Fibroblast of skin of abdomen (primary cell): ENCODE measurements around the gene TRHDE.
A peak's percentile ranks its signal among the peaks of the same experiment; 100 is the strongest.

ENCODE experiments used
- DNase-seq: peaks from one replicate; pipeline ENCODE4 v3.0.0-alpha.2; 2013

Gene TRHDE

DNA sequence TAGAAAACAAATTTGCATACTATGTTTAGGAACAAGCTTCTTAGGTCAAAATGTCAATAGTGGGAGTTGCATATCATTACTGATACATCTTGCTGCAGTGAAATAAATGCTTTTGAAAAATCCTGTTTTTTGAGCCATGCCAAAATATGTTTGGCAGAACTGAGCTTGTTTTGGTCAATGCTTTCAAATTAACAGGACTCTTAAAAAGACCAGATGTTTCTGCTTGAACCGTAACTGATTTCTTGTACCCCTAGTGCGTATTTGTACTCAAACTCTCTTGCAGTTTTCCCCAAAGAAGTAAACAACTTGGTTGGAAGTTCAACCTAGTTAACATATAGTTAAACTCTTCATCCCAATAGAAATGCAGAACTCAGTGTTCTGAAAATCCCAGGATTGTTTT, 3.4 kb downstream of the TRHDE start:
- no peak for DNase-seq

DNA sequence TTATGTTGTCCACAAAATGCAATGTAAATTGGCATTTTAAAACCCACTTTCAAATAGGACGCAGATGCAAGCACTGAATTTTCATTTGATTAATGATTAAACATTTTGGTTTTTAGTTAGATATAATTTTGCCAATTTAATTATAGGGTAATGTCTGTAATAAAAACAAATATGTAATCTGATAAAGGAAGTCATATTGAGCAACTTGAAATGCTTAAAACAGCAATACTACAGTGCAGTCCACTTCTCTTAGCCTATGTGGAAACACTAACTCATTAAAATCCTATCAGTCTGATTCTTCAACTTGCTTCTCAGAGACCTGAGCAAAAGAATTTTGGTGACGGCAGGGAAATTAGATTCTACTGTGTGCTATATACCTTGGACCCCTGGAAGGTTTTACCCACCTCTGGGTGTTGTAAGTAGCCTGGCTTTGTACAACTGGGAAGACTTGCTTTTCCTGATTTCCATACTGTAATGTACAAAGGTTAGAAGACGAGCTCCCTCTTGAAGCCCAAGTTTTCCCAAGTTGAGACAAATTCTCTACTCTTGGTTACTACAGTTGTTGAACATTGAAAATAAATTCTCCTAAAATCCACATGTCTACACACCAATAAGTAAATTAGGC, 4.1 kb downstream of the TRHDE start:
- no peak for DNase-seq

DNA sequence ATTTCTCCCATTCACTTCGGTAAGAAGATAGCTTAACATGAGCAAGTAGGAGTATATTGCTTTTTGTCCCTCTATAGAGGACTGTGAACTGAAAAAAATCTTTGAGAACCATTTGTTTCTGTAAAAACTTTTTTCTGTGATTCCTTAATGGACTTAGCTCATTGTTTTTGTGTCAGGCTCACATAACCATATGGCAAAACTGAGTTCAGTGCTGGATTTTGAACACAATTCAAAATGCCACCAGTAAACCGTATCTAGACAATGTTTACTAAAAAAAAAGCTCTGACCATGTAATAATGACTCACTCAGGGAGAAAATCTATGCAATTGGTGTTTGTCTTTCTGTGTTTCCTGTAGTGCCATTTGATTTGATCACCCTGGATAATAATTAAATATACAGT, 5.2 kb downstream of the TRHDE start:
- peak; percentile 51 for DNase-seq

DNA sequence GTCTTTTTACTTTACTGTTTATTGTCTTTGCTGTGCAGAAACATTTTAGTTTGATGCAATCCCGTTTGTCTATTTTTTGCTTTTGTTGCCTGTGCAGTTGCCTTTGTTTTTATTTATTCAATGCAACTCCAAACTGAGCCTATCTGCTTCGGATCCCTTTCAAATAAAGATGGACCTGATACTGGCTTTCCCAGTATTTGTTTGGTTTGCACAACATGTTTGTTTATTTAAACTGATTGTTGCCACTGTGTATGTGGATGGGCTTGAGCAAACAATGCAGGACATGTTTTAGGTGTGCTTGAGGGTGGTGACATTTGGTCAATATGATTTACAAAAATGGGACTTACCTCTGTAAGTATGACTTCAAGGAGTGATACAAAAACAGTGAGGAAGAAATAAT, 6.7 kb downstream of the TRHDE start:
- DNase-seq, result no peak

DNA sequence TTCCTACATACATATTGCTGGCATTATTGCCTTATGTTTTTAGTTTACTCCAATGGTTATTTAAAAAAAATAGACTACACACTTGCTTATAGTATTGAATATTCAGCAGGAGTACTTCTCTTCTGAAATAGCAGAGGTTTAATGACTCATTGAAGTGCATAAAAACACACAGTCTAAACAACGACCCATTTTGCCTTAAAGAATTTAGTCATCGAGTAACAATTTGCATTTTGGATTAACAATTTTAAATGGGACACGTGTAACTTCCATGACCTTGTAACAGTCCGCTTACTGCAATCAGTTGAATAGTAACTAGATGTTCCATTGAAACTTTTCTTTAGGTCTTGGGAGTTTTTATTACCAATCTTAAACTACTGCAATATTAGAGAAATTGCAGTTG, 9.0 kb downstream of the TRHDE start:
- peak; percentile 70 for DNase-seq

DNA sequence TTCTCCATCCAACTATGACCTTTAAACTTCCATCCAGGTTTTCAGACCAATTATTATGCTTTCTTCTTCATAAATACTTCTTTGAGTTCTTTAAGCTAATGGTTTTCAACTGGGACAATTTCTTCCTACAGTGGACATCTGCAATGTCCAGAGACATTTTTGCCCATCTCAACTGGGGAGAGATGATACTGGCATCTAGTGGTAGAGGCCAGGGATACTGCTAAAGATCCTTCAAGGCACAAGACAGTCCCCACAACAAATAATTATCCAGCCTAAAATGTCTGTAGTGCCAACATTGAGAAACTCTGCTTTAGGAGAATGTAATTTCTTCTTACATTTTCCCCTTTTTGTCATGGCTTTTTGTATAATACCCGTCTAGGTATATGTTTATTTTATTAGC, 10.6 kb downstream of the TRHDE start:
- DNase-seq, result peak; percentile 31

DNA sequence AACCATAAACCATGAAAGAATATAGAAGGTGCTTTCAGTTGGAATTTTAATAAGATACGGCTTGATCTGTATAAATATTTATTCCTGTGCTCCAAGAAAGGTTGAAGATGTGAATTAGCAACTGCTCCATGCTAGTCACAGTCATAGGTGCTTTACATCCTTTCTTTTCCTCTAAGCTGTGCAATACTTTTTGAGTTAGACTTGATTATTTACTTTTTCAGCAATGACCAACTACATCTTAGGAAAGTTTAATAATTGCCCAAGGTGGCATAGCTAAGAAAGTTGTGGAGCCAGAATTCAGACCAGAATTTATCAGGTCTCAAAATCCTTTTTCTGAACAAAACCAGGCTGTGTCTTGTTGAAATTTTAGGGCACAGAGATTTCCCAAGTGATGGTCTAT, 13.7 kb downstream of the TRHDE start:
- no peak for DNase-seq

DNA sequence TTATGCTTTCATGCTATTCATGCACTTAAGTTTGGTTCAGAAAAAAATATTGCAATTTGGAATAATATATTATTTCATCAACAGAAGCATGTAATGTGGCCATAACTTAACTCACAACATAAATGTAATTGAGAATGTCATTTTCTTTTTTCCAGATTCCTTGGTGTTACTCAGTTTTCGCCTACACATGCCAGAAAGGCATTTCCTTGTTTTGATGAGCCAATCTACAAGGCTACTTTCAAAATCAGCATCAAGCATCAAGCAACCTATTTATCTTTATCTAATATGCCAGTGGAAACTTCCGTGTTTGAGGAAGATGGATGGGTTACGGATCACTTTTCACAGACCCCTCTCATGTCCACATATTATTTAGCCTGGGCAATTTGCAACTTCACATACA, 14.4 kb downstream of the TRHDE start:
- peak; percentile 38 for DNase-seq

DNA sequence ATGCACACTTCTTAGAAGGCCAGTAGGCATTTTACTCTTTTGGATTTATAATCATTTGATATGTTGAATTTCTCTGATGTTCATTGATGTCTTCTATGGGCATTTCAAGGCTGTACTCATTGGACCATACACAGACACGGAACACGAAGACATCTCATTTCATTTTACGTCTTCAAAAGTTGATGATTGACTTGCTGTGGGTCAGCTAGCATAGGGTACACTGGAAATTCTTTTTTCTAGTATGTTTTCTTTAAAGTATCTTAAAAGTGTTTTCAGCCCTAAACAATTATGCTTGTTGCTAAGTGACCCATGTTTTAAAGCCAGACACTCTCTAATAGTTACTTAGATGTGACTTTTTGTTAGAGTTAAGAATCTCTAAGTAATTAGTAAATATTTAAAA, 16.3 kb downstream of the TRHDE start:
- no peak for DNase-seq

DNA sequence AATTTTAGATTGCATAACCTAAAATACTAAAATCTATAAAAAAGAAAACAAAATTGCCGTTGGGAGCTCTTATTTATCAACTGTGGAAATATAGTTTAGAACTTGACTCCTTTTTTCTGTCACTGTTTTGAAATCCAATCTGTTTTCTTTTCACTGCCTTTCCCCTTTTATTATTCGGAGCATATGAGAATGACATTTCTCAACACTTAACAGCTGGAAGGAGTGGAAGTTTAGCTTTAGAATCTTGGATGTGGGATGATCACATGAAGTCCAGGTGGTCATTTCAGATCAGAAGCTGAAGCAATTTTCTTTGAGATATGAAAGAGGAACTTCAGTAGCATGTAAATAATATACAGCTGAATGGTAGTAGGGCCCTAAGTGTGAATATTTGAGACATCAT, 16.7 kb downstream of the TRHDE start:
- no peak for DNase-seq

DNA sequence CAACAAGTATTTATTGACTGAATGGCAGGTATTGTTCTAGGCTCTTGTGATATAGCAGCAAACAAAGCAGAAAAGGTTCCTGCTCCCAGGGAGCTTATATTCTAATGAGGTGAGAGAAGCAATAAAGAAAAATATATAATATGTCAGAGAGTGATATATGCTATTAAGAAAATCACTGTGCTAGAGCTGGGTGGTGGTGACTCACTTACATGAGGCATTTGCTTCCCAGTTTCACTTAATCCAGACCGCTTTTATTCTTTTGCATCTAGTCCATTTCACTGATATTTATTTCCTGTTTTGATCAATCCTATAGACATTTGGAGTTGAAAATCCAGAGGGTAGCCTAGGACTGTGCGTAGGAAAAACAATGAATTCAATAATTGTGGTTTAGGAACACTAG, 17.5 kb downstream of the TRHDE start:
- peak; percentile 55 for DNase-seq

DNA sequence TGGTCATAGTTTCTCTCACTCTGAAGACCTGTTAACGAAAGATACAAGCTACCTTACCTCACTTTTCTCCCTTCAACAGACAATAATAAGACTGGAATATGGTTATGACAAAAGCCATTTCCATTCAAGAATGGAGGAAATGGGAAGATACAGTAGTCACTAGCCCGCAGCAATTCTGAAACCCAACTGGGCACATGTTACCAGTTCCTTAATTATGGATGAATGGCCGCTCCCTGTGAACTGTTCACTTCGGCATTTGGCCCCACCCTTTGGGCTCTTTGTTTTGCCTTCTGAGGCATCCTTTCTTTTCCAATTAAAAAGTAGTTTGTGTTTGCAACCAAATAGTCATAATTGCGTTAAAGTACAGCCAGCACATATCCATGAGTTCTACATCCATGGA, 19.0 kb downstream of the TRHDE start:
- no peak for DNase-seq

DNA sequence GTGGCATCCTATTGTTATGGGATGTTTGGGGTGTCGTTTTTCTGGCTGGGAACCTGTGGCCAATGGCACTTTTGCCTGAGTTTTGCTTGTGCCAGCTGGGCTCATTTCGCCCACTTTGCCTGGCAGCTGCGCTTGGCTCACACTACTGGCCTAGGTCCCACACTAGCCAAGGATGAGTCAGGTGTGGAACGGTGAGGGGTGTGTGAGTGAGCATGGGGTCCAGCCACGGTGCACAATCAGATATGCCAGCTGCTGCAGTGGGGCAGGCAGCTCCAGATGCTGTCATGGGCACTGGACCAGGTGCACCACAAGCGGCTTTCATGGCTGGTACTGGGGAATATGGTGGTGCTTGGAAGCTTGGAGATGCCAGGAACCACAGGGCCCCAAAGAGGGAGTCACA, 21.5 kb downstream of the TRHDE start:
- DNase-seq, result no peak

DNA sequence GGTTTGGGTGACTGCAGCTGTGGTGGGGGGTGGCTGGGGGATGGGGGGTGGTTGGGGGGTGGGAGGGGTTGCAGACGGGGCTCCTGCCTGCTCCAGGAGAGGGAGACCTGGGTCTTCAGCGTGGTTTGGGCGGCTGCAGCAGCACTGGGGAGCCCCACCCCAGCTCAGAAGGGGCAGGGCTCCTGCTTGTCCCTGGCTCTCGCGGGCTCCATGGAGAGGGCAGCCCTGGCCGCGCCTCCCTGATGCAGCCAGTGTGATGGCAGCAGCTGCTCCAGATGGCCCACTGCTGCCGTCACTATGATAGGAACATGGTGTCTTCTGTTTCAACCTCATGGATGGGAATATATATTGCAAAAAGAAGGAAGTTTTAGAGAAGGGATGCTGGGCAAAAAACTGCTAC, 22.9 kb downstream of the TRHDE start:
- no peak for DNase-seq

DNA sequence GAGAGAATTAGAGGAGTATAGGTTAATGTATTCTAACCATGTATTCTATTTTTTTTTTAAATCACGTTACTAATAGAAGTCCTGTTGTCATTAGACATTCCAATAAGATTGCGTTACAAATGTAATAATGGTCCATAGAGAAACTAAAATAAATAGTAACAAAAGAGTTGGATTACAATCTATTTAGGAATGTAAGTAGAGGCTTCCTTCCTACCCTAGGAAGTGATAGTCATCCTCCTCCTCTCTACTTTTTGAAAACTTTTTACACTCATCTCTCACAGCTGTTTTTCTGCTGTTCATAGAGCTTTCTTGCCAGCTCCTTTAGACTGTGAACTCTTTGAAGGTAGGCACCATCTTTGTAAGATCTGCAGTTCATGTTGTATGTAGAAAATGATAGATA, 23.6 kb downstream of the TRHDE start:
- peak; percentile 78 for DNase-seq

DNA sequence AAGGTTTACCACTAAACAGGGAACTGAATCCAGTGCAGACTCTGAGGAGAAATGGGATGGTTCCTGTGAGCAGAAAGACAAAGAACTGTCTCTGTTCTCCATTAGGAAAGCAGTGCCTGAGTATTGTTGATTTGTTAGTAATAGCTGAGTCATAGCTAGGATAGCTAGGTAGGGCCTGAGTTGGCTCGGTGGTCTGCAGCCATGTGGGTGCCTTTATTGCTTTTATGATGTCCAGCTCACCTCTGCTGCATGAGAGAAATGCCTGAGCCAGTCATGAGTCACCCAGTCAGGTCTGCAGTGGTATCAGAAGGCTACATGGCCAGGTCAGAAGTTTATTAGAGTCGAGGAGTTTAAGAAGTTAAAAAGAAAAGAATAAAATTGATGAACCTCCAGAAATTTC, 24.2 kb downstream of the TRHDE start:
- DNase-seq, result peak; percentile 83

DNA sequence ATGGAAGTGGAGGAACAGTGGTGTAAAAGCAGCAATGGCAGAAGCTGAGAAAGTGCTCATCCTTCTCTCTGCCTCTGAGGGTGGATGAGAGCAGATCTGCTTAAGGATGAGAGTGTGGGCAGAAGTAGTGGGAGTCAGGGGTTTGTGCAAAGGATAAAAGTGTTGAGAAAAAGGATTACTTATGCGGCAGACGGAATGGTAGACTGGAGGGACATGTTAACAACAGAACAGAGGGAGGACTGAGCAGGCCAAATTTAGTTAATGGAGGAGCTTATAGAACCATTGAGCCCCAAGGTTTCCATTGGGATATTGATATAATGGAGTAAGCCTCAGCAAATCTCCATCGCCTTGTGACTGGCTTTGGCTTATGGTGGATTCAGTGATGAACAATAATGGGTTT, 25.5 kb downstream of the TRHDE start:
- DNase-seq, result no peak

DNA sequence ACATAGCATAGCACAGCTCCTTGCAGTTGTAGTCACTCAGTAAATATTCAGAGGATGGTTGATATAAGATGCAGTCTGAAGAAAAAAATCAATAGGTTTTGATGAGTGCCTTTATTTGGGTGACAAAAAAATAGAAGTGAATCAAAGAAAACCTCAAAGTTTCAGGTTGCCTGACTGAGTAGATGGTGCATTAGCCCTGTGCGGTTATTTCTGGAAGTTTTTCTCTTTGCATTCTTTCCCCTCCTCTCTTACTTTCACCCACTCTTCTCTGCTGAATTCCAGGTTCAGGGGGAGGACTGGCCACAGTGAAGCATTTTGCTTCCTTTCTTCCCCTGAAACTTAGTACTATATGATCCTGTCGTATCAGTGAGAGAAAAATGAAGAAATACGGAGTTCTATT, 28.6 kb downstream of the TRHDE start:
- DNase-seq, result no peak

DNA sequence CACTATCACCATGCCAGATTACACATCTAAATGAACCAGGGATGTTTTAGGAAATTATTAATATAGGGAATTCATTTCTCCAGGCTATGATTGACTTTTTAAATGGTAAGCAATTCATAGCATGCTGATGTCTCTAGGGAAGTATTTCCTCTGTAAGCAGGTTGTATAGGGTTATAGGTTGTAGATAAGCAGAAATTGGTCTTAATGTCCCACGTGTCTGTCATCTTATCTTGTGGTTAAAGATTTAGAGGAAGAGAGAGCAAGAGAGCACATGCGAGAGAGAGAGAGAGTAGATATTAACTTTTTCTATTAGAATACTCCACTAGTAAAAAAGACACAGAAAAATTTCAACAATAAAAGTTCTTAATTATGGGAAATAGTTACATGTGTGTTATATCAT, 32.6 kb downstream of the TRHDE start:
- DNase-seq, result no peak

DNA sequence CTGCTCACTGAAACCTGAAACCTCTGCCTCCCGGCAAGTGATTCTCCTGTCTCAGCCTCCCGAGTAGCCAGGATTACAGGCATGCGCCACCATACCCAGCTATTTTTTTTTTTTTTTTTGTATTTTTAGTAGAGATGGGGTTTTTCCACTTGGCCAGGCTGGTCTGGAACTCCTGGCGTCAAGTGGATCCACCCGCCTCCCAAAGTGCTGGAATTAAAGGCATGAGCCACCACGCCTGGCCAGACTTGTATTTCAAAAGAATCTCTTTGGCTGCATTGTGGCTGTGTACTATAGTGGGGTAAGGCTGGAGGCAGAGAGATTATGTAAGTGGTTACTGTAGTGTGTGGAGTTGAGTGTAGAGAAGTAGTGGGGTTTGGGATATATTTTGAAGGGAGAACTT, 35.1 kb downstream of the TRHDE start:
- DNase-seq, result no peak

DNA sequence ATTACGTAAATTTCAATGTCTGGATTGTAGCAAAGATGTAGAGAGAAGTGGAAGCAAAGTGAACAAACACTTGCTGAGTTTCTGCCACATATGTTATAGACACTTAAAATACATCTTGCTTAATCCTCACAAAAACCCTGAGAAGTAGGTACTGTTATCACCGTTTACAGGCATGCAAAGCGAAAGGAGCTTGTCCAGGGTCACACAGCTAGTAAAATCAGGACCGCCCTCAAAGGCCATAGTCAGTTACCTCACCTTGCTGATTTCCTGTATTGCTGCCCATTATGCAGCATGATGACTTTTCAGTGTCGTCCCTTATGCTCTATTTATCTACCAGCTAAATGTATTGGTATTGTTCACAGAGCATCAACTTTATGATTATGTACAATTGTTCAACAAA, 39.8 kb downstream of the TRHDE start:
- no peak for DNase-seq

DNA sequence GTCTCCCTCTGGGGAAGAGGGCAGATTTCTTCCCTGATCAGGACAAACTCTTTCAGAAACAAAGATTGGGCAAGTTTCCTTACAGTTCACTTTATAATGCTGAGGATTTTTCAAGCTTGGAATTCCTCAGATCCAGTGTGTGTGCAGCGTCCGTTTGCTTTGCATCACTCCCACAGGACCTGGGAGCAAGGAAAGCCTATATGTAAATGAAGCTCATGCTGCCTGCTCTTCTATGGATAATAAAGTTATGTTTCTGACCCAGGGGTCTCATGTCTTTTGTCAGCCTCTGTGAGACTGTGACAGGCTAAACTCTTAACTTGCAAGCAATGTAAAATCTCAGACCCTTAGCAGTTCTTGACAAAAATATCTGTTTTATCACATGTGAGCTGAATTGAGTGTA, 41.6 kb downstream of the TRHDE start:
- no peak for DNase-seq

DNA sequence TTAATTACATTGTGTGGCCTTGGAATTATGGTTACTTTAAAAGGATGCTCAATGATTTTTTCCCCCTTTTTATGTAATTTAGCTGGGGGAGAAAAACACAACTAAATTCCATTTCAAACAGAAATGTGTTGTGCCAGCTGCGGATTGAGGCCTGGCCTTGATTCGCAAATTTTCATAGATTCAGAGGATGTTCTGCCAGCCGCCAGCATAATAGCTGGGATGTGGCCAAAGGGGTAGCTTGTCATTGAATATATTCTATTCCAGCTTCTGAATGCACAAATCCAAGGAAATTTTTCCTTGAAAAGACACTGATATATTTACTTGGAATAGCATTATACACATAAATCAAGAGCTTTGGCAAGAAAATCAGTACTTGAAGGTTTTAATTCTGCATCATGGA, 43.7 kb downstream of the TRHDE start:
- DNase-seq, result no peak

DNA sequence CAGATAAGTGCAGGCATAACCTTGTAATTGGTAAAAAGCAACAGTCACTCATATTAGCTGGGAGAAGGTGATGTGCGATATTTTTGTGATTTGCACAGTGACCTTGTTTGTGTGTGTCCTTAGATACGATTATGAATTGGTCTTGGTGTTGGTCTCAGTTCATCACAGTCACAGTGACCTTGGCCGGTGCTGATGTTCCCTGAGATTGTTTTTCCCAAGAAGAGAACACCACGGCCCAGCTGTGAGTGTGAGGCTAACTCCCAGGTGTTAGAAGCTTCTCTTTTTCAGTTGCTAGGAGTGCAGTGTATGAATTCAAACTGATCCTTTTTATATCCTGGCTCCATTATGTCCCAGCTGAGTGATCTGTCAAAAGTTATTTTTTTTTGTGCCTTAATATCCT, 46.2 kb downstream of the TRHDE start:
- no peak for DNase-seq

DNA sequence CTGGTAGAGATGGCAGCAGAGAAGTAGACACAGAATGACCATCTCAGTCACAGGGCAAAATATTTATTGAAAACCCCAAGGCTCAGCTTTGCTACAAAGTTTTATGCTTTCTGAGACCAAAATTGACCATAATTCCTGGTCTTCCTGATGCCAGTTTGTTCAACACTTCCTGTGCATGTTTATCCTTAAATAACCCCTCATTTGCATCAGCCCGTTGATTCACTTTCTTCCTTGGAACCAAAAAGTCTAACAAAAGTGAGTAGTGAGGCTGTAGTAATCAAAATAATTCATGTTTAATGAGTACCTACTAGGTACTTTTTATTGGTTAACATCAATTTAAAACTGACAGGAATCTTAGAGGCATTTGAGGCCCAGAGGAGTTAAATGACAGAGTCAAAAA, 51.7 kb downstream of the TRHDE start:
- DNase-seq, result peak; percentile 40

DNA sequence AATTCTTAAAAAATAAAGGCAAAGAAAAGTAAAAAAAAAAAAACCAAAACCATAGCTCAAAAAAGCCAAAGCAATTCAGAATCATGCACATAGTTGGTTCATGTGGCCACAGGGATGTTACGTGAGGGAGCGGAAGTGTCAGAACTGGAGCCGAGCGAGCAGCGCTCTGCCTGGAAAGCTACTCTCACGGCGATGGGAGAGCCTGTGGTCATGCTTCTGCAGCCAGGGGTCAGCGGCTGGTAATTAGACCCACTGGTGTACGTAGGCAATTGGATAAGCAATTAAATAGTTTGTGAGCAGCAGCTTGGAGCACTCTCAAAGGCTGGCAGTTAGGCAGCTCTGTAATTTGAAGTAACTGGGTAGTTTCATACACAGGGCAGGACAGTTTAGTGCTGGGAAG, 58.1 kb downstream of the TRHDE start:
- DNase-seq, result no peak
